T-helper 2 cell (primary cell): Measurements from ENCODE around the gene ZNF609.

Experiments used
- DNase-seq, 5 experiments: peaks; one replicate each; pipeline versions ENCODE4 v3.0.0 to v3.0.0-alpha.2; 2012 to 2022

ZNF609 gene

DNA sequence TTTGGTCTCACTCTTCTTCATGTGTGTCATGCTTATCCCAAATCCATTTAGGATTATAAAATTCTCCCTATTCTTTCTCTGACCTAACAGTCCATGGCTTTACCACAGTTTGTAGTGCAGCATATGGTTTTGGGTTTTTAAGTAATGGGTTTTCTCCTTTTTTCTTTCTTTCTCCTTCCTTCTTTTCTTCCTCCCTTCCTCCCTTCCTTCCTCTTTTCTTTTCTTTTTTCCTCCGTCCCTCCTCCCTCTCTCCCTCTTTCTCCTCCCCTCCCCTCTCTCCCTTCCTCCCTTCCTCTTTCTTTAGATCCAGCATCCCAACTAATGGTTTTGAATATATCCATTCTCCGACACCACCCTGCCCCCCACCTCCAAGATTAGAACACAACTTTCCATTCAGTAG lies 196.1 kb downstream of the ZNF609 start:
- no peak for DNase-seq

DNA sequence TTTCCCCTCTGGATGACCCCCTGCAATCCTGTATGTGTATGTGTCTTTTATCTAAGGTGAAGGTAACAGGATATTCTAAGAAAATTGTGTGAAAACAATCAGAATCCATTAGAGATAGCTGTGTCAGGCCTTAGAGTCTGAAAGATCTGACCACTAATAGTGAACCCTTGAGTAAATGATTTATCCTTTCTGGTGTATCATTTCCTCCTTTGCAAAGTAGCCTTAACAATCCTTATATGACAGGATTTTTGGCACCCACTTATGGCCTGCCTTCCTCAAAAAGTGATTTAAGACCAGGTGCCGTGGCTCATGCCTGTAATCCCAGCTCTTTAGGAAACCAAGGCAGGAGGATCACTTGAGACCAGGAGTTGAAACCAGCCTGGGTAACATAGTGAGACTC lies 204.8 kb downstream of the ZNF609 start:
- no peak for DNase-seq

DNA sequence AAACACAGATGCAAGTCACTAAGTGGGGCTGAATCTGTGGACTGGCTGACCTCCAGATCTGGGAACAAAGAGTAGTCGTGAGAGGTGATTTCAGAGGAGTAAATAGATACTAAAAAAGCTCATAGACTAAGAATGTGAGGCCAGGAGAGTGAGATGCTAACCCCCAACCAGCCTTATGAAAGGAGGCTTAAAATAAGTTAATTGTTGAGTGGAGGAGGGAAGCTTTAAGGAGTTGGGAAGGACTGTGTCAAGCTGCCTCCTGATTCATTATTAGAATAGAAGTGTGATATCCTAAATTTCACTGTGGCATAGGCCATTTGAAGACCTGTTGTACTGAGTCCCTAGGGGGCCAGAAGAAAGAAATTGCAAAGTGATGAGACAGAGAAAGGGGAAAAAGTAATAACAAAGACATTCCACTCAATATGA lies 207.4 kb downstream of the ZNF609 start:
- DNase-seq, result no peak

DNA sequence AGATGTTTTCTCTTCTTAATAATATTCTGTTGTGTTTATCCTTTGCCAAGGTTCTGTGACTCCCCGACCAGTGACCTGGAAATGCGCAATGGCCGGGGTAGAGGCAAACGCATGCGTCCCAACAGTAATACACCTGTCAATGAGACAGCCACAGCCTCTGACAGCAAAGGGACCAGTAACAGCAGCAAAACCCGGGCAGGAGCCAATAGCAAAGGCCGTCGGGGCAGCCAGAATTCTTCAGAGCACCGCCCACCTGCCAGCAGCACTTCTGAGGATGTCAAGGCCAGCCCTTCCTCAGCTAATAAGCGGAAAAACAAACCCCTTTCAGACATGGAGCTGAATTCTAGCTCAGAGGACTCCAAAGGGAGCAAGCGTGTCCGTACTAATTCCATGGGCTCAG lies 213.5 kb downstream of the ZNF609 start:
- DNase-seq, result no peak

DNA sequence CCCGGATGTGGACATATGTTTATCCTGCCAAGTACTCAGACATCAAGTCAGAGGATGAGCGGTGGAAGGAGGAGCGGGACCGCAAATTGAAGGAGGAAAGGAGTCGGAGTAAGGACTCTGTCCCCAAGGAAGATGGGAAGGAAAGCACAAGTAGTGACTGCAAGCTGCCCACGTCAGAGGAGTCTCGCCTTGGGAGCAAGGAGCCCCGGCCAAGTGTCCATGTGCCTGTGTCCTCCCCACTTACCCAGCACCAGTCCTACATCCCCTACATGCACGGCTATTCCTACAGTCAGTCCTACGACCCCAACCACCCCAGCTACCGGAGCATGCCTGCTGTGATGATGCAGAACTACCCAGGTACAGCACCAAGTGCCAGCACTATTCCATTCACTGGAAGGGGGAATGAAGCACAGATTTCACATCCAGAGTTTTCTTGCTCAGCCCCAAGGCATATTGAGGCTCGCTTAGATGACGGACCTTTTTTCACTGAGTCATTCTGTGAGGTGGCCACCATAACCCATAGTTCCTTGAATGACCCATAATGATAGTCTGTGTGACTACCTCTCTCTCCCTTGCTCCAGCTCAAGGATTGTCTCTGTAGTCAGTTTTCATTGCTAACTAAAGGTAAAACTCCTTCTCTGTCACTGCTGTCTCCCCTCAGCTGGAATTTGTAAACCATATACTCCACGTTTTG lies 217.9 kb downstream of the ZNF609 start:
- DNase-seq, result no peak

DNA sequence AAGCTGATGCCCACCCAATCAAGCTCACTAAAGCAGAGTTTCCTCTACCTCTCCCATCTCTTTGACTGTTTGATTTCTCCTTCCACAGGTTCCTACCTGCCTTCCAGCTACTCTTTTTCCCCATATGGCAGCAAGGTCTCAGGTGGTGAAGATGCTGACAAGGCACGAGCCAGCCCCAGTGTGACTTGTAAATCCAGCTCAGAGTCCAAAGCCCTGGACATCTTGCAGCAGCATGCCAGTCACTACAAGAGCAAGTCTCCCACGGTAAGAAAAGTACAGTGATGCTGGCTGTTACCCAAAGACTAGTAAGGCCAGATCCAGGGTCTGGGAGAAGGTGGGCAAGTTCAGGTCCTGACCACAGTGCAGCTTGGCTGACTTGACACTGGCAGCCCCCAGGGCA lies 219.7 kb downstream of the ZNF609 start:
- DNase-seq, result no peak

DNA sequence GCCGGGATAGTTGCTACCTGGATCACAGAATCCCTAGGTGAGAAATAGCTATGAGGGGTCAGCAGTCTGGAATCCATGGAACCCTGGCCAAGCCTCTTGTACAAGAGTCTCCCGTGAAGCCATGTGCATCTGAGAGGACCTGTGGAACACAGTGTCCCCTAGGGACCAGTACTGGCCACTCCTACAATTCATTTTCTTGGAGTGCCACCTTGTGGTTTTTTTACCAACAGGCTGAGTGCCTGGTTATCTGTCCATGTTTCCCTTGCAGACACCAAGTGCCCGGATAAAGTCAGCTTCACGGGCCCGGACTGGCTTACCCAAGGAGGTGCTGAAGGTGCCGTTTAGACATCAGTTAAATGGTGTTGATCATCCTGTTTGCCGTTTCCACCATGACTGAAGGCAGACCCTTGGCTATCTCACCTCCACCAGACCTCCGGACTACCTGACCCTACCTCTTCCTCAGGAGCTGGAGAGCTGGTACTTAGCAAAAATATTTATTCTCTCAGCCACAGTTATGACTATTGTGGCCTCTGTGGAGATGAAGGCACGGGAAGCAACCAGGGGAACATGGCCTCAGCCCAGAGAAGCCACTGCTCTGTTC lies 221.1 kb downstream of the ZNF609 start:
- DNase-seq, result peak in 1 of 5 experiments; percentile 20

DNA sequence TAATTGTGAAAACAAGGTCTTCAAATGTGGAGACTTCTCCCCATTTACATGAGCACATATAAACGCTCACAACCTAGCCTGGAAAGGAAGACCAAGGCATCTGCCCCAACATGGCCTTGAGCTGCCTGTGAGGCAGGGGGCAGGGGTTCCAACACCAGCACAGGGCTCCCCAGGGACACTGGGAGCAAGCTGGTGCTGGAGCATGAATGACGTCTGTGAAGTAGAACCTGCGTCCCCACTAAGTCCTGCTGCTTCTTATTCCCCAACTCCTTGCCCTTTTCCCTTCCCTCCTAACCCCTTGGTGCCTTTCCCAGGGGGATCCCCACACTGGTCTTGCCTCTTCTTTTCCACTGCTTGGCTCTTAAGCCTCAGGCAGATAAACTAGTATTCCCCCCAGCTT lies 221.9 kb downstream of the ZNF609 start:
- DNase-seq, result no peak

DNA sequence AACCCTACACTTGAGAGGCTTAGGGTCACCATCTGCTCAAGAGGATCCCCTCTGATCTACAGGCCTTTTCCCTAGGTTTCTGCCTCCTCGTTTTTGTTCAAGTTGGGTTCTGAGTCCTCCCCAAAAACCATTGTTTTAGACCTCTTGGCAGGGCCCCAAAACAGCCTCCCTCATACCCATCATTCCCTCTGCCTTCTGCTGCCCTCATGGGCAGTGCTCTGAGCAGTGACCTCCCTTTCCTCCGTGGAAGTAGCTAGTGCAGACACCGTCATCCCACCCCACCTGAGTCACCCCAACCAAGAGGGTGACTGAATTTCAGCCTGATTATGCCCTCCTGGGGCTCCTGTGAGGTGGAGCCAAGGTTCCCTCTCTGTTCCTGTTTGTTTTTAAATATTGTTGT lies 223.0 kb downstream of the ZNF609 start:
- no peak for DNase-seq

DNA sequence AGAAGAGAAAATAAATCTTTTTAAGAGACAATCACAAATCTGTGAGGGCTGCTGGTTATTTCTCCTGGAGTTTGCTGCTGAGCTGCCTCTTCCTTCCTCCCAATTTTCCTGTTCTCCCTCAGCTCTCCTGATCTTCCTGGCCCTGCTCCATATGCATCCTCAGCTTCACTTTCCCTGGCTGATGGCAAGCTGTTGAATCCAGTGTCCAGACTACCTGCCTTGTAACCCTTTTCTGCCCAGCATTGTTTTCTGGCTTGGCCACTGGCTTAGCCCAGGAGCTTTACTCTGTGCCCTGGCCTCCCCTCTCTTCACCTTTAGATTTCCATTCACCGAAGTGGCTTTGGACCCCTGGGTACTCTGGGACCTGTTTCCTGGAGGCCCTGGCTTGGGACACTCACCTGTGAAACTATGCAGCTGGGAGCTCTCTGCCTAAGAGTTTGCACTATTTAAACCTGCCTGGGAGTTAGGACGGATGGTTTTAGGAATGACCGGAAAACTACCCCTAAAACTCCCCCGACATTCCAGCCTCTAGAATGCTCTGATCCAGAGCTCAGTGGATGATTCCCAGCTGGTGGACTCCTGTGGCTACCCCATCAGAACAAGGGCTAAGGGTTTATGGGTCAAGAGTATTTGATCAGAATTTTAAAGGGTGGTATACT lies 225.0 kb downstream of the ZNF609 start:
- no peak for DNase-seq

DNA sequence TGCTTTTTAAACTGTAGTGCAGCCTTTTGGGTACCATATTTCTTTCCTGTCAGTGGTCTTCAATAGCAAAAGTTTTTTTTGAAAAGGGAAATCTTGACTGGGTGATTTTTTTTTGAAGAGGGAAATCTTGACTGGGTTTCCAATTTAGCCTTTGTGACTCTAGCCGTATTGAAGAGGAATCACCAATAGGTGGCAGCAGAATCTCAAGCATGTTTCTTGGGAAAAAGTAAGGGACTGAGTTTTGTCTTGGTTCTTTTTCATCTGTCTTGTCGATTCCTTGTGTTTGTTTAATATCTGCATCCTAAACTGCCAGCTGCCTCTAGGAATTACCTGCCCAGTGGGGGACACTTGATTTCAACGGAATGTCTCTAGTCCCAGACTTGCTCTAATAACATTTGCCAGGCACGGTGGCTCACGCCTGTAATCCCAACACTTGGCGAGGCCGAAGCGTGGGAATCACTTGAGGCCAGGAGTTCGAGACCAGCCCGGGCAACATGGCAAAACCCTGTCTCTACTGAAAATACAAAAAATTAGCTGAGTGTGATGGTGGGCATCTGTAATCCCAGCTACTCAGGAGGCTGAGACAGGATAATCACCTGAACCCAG lies 225.9 kb downstream of the ZNF609 start:
- DNase-seq, result peak in 2 of 5 experiments; percentile 2 to 43

DNA sequence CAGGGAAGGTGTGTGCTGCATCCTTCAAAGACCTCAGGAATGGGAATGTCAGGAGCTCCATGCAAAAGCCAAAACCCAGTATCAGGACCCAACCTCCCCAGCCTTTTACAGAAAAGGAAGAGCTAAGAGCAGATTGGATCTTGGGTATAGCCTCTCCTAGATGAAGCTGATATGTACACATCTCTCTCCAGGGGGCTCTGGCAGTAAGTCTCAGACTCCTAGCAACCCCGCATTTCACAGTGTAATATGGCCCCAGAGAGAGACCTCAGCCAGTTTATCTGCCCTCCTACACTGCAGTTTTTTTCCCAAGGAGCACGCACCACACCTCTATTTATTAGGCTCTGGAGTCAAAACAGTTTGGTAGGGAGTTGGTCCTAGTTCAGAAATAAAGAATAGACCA lies 226.8 kb downstream of the ZNF609 start:
- no peak for DNase-seq

DNA sequence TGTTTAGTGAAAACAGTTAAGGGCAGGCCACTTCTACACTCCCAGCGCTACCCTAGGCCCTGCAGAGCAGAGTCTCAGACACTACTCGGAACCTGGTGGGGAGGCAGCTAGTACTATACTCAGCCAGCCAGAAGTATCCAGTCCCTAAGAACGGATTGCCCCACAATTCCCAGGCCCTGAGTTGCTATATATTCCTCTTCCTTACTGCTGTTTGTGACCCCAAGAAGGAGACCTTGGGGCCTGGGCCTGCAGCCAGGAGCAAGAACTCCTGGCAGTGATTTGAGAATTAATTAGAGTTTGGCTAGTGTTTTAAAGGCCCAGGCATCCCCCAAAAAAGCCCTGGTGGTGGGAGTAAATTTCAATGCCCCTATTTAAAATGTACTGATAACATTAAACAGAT lies 227.3 kb downstream of the ZNF609 start:
- DNase-seq, result no peak

DNA sequence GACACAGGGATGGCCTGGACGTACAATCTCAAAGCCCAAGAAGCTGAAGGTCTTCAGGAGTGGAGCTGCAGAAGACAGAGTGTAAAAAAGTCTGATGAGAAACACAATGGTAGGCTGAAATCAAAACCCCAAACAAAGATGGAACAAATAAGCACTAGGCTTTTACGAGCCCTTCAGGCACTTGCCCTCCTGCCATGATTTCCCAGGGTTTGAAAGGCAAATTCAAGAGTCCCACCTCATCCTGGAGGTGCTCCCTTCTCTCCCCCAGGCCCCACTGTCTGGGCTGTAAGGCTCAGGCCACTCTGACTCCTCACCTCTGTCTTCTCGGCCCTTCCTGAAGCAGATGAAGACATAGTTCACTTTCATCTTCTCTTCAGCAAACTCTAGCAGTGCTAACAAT lies 228.4 kb downstream of the ZNF609 start:
- DNase-seq, result no peak

DNA sequence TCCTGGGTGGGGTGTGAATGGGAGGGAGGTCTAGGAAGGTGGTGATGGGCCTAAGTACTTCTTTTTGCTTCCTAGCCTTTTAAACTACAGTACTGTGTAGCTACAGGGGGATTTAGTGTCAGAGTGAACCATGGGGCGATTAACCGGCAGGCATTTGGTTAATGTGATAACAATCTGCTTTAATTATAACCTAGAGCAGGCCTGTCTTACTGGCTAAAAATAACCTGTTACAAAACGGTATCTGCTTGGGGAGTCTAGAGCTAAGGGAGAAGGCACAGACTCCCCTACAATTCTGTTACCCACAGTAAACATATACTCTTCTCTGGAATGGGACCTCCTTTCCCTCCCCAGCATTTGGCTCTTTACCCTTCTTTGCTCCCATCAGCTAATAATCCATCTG lies 229.6 kb downstream of the ZNF609 start:
- DNase-seq, result no peak

DNA sequence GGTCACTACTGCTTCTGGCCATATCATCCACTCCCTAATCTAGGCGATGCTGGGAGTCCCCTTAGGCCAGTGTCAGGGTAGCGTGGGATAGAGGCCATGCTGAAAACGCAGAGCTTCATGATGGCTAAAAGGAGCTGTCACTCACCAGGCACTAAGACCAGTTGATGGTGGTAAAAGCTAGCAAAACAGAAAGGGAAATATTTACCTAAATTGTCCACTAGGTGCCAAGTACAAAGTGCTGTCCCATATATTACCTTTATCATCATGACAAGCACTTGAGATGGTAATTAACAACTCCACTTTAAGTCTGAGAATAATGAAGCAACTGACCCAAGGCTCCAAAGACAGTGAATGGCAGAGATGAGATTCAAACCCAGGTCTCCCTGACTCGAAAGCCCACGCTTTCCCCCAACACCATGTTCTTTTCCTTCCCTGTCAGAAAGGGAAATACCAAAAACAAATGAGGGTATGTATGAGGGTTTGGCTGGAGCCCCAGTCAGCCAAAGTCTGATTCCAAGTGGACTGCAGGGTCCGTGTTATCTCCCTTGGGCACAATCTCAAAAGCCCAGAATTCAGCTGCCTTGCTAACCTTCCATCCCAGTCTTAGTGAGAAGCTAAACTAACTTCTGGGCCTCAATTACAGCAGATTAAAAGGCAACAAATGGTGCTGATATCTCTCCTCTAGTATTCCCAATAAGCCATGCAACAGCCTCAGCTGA lies 230.4 kb downstream of the ZNF609 start:
- no peak for DNase-seq

DNA sequence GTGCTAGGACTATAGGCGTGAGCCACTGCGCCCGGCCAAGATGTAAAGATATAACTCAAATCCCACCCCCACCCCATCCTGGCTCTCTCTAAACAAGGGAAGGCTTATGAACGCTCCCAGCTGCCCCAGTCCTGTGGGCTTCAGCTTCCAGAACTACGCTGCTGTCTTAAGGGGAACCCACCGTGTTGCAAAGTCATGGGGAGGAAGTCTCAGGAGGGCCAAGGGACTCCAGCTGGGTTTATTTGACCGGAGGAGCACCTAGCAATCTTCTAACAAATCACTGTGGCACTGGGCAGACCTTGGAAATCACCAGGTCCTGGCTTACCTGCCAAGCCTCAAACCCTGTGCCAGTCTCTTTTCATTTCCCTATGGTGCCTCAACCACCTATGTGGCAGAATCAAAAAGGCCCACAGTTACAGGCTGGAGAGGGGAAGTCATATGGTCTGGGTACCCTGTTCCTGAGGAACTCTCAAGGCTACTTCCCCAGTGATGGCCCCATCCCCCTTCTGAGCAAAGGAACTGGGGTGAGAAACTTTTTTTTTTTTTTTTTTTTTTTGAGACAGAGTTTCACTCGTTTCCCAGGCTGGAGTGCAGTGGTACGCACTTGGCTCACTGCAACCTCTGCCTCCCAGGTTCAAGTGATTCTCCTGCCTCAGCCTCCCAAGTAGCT lies 231.7 kb downstream of the ZNF609 start:
- DNase-seq, result no peak

DNA sequence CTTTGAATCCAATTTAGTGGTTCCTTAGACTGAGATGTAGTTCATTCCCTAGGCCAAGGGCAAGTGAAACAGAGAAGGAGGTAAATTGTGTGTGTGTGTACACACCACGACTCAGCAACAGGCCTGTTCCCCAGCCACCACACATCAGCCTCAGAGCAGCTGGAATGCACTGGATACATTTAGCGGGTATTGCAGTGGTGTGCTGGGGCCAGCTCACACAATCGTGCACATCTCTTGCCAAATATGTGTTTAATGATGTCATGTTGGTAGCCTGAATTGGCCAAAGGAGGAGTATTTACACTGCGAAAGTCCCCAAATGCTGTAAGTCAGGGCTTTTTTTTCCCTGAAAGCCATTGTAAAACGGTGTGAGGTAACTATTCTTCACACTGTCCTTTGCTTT lies 232.8 kb downstream of the ZNF609 start:
- DNase-seq, result no peak

DNA sequence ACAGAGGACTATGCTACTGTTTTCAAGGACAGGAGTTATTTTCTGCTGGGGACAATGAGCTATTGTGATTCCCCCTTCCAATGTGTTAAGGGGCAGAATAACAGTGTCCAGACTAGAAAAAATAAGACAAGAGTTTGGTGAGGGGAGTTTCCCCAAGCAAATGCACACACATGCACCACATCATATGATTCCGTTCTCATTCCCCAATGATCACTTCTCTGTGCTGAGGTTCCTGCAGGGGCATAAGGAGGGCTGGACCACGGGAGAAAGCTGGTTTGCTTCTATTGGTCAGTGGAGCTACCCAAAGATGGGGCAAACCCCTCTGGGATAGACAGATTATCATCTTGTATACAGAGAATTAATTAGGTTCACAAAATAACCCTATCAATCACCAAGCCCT lies 234.4 kb downstream of the ZNF609 start:
- no peak for DNase-seq

DNA sequence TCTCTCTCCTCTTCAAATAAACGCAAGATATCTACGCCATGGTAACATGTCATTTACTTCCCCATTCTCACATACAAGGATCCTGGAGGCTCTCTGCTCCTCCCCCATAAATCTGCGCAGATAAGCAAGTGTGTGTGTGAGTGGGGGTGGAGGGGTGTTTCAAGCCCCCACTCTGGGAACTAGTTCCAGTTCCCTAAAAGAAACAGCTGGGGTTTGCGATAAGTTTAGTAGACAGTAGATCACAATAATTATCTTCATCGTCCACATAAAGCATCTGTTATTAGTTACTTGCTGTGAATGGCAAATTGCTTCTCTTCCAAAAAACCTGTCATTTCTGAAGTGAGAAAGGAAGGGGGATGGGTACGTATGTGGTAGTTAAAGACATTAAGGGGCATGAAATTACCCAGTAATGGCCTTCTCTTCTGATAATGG lies 235.2 kb downstream of the ZNF609 start:
- no peak for DNase-seq

DNA sequence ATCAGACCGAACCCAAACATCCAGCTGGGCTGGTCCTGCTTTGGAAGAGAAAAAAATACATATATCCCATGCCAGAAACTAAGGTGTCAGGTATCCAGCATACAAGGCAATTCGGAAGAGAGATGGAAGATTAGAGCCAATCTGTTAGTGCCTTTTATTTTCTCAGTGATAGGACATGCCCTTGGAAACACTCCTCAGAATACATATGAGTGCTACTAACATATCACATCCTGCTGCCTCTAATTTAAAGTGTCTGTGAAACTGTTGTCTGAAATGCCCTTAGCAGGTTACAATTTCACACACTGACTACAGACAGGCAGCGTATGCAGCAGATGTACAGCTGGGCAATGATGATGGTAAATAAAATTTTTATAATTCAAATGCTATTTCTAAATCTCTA lies 236.1 kb downstream of the ZNF609 start:
- no peak for DNase-seq

DNA sequence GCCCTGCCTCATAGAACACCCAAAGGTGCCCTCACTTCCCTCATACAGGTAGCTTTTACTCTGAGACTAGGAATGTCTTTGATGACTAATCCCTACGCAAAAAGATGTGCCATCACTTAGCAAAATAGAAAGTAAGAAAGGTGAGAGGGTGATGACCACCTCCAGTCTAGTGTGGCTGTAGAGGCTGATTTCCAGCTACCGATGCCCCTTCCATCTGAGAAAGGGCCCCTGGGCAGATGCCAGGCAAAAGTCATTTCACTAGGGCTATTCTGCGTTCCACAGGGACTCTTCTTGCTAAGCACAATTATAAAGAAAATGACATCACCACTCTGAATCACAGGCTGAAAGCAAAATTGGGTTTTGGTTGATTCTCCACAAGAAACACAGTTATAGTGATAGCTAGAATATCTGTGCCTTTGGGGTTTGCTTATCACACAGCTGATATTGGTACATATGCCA lies 237.6 kb downstream of the ZNF609 start:
- peak in 2 of 5 experiments; percentile 9 to 41 for DNase-seq
